Endothelial cell of umbilical vein (primary cell): Measurements from ENCODE around the gene SELENOV. TPM values are rescaled to one million over a fixed set of nuclear protein-coding genes. Genes with fewer than 3 reads are reported as not detected.

ENCODE experiments used
- BruUV-seq: library from RNA; stranded (reverse); fragments of 400-500 nt; replicated peaks from 2 replicates; lab custom pipeline; 2021; lab: Mats Ljungman, UMichigan
- CTCF ChIA-PET: fragments of 300-600, 350-600 bp; sonication (Branson Sonifier 250); formaldehyde crosslinking; loops from one replicate; lab custom pipeline; 2021; ENCODE audit warnings: antibody characterized with exemption, inconsistent platforms; lab: Charles Lee
- POLR2A ChIA-PET: fragments of 300-600, 350-600 bp; sonication (Branson Sonifier 250); formaldehyde crosslinking; loops from one replicate; lab custom pipeline; 2021; ENCODE audit warnings: antibody characterized with exemption, inconsistent platforms; lab: Charles Lee
- DNase-seq: peaks from one replicate; pipeline ENCODE4 v3.0.0-alpha.2; 2011; ENCODE audit warnings: low read depth, low spot score
- FAIRE-seq: peaks from 2 replicates; lab custom pipeline; 2011; peaks lifted over from hg19 to GRCh38; lab: Jason Lieb, UNC
- H2AFZ ChIP-seq: 2 replicates; pipeline ENCODE4 v1.6.0; 2012; ENCODE audit warnings: low read depth, low read length, control low read depth, inconsistent platforms
- H3K27ac ChIP-seq: 2 replicates; pipeline ENCODE4 v1.5.1; 2011; ENCODE audit warnings: low read depth, mild to moderate bottlenecking, control low read depth, low read length, moderate library complexity; ENCODE audit not compliant: insufficient read depth
- H3K27me3 ChIP-seq, 2 experiments: 2 replicates each; pipeline versions ENCODE4 v1.6.0 to v1.6.1; 2011; ENCODE audit warnings: low read length in 2 of 2, mixed read lengths in 1 of 2; ENCODE audit not compliant: control insufficient read depth in 2 of 2, insufficient read depth in 2 of 2
- H3K36me3 ChIP-seq, 2 experiments: 2 replicates in 1 of 2; 3 replicates in 1 of 2; pipeline ENCODE4 v1.5.1; 2011; ENCODE audit warnings: low read length in 2 of 2, mild to moderate bottlenecking in 1 of 2, moderate library complexity in 1 of 2; ENCODE audit not compliant: control insufficient read depth in 2 of 2, insufficient read depth in 2 of 2; ENCODE audit errors: extremely low read depth in 1 of 2
- H3K4me1 ChIP-seq: 3 replicates; pipeline ENCODE4 v1.5.1; 2011; ENCODE audit warnings: mild to moderate bottlenecking, low read length; ENCODE audit not compliant: control insufficient read depth, insufficient read depth; ENCODE audit errors: extremely low read depth
- H3K4me2 ChIP-seq: 2 replicates; pipeline ENCODE4 v1.6.1; 2011; ENCODE audit warnings: low read length, control low read depth, mixed read lengths; ENCODE audit not compliant: insufficient read depth
- H3K4me3 ChIP-seq, 3 experiments: fragments of 200-600 bp in 1 of 3; sonication (generic), shearing (Covaris generic) in 1 of 3; replicated peaks in 1 of 3; 2 replicates each; pipeline ENCODE4 v1.5.1; 2011 to 2016; ENCODE audit warnings: control low read depth in 3 of 3, low read length in 3 of 3, mild to moderate bottlenecking in 2 of 3, inconsistent platforms in 1 of 3, low read depth in 1 of 3, moderate library complexity in 1 of 3; ENCODE audit not compliant: insufficient read depth in 1 of 3
- H3K79me2 ChIP-seq: 2 replicates; pipeline ENCODE4 v1.6.0; 2012; ENCODE audit warnings: low read length, inconsistent platforms; ENCODE audit not compliant: control insufficient read depth, insufficient read depth
- H3K9ac ChIP-seq: replicated peaks from 2 replicates; pipeline ENCODE3; 2011; ENCODE audit warnings: low read length, control low read depth; ENCODE audit not compliant: insufficient read depth; ENCODE audit errors: extremely low read depth
- H3K9me1 ChIP-seq: replicated peaks from 3 replicates; pipeline ENCODE4 v1.6.0; 2011; ENCODE audit warnings: mild to moderate bottlenecking, low read length; ENCODE audit not compliant: control insufficient read depth, insufficient read depth; ENCODE audit errors: extremely low read depth
- H3K9me3 ChIP-seq: replicated peaks from 2 replicates; pipeline ENCODE4 v1.5.1; 2012; ENCODE audit warnings: low read length, inconsistent platforms; ENCODE audit not compliant: control insufficient read depth, insufficient read depth
- H4K20me1 ChIP-seq: replicated peaks from 2 replicates; pipeline ENCODE3; 2011; ENCODE audit warnings: mild to moderate bottlenecking, low read length; ENCODE audit not compliant: control insufficient read depth, insufficient read depth; ENCODE audit errors: extremely low read depth
- EZH2 ChIP-seq: IDR thresholded peaks from 2 replicates; pipeline ENCODE4 v1.6.1; 2012; ENCODE audit warnings: borderline replicate concordance, low read depth, mild to moderate bottlenecking, moderate library complexity, low read length, inconsistent platforms; ENCODE audit not compliant: severe bottlenecking
- FOS ChIP-seq: IDR thresholded peaks from 2 replicates; pipeline ENCODE4 v1.6.1; 2011; ENCODE audit warnings: mild to moderate bottlenecking, low read length, moderate library complexity, borderline replicate concordance; ENCODE audit not compliant: insufficient read depth
- GATA2 ChIP-seq: IDR thresholded peaks from 2 replicates; pipeline ENCODE4 v1.7.0; 2011; ENCODE audit warnings: low read depth, mild to moderate bottlenecking, moderate library complexity, mixed read lengths, low read length; ENCODE audit not compliant: insufficient read length, insufficient read depth
- JUN ChIP-seq: IDR thresholded peaks from 2 replicates; pipeline ENCODE4 v1.6.1; 2011; ENCODE audit warnings: borderline replicate concordance, low read depth; ENCODE audit not compliant: insufficient read length, insufficient read depth
- MYC ChIP-seq: IDR thresholded peaks from one replicate; pipeline ENCODE4 v1.6.1; 2011; ENCODE audit warnings: mild to moderate bottlenecking, low read depth, low read length
- POLR2A ChIP-seq: IDR thresholded peaks from 2 replicates; pipeline ENCODE4 v1.6.1; 2012; ENCODE audit warnings: low read depth, mild to moderate bottlenecking, control low read depth, low read length
- POLR2AphosphoS5 ChIP-seq: IDR thresholded peaks from 2 replicates; pipeline ENCODE4 v1.6.1; 2012; ENCODE audit warnings: low read depth, mild to moderate bottlenecking, control low read depth, low read length, moderate library complexity; ENCODE audit not compliant: insufficient read depth
- dilution Hi-C: fragments of 300-500 bp; cut with MboI; formaldehyde crosslinking; loops from one replicate; pipeline ENCODE4 v1.15.0; 2019; ENCODE audit warnings: low sequenced_read_pairs; ENCODE audit not compliant: extremely low pct_ligation_motif_present
- intact Hi-C: fragments of 100-400 bp; cut with micrococcal nuclease; formaldehyde crosslinking; loops from one replicate; pipeline ENCODE4 v1.10.0; 2022
- polyA plus RNA-seq, 4 experiments: library from polyadenylated mRNA; depleted of rRNA in 3 of 4; stranded (reverse) in 3 of 4; unstranded in 1 of 4; fragments of >200 nt; gene quantifications; 2 replicates each; pipeline versions ENCODE4 v1.2.1 to v1.2.3, GENCODE V29; 2011 to 2012; ENCODE audit warnings: missing spikeins in 1 of 4
- total RNA-seq: library from RNA; stranded (reverse); gene quantifications from 2 replicates; pipeline ENCODE4 v1.2.3, GENCODE V29; 2021
- TF ChIP-seq, protein P1 (sequence below): IDR thresholded peaks from 2 replicates; pipeline ENCODE4 v1.6.1; 2011; ENCODE audit not compliant: insufficient read depth, insufficient read length
- TF ChIP-seq, protein P2 (sequence below), 2 donors: IDR thresholded peaks; 1 replicate in 1 of 2; 2 replicates in 1 of 2; pipeline ENCODE4 v1.5.1; 2011; ENCODE audit warnings: low read length in 2 of 2, mild to moderate bottlenecking in 2 of 2, moderate library complexity in 2 of 2, control low read depth in 1 of 2, inconsistent platforms in 1 of 2, low read depth in 1 of 2; ENCODE audit not compliant: insufficient read depth in 1 of 2; ENCODE audit errors: extremely low read depth in 1 of 2

Gene SELENOV
- total and polyA plus RNA-seq, 2 donors (not counting 3 experiments of a cell fraction or from before 2014, with no cell fraction given): not detected

DNA sequence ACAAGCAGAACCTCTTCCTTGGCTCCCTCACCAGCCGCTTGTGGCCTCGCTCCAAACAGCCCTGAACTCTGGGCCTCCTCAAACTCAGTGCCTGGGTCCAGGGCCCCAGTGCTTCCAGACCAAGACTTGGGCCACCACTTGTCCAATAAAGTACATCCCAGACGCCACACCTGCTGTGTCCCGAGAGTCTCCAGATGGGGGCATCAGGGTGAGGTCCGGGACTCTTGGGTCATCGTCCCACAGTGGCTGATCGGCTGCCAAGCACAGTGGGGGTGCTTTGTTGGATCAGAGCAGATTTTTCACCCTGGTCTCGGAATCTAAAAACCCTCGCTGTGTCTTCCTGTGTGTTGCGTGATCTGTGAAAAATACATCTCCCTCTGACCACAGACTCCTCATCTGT lies 25.2 kb upstream of the SELENOV start:
- Histone ChIP-seq H2AFZ (no peak overlapping the region), H4K20me1 (no peaks in the 10 kb centered on the region), H3K4me2 (no peak overlapping the region), H3K4me3 (no peak overlapping the region), H3K9me3 (no peaks in the 10 kb centered on the region), H3K4me1 (no peaks in the 10 kb centered on the region), H3K9me1 (no peaks in the 10 kb centered on the region), H3K79me2 (no peaks in the 10 kb centered on the region), H3K36me3 (peaks cover 9 to 37% of the 10 kb centered on the region in 2 experiments), H3K9ac (no peak overlapping the region), H3K27me3 (no peaks in the 10 kb centered on the region), H3K27ac (no peak overlapping the region)
- dilution Hi-C loops (no loop called here), intact Hi-C loops (no loop called here)
- TF ChIP-seq FOS (no peak), POLR2A (no peak), JUN (no peak), MYC (no peak), GATA2 (no peak), POLR2AphosphoS5 (no peak), EZH2 (no peak)
- TF ChIP-seq, protein P1, sequence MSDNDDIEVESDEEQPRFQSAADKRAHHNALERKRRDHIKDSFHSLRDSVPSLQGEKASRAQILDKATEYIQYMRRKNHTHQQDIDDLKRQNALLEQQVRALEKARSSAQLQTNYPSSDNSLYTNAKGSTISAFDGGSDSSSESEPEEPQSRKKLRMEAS: no peak
- TF ChIP-seq, protein P2, sequence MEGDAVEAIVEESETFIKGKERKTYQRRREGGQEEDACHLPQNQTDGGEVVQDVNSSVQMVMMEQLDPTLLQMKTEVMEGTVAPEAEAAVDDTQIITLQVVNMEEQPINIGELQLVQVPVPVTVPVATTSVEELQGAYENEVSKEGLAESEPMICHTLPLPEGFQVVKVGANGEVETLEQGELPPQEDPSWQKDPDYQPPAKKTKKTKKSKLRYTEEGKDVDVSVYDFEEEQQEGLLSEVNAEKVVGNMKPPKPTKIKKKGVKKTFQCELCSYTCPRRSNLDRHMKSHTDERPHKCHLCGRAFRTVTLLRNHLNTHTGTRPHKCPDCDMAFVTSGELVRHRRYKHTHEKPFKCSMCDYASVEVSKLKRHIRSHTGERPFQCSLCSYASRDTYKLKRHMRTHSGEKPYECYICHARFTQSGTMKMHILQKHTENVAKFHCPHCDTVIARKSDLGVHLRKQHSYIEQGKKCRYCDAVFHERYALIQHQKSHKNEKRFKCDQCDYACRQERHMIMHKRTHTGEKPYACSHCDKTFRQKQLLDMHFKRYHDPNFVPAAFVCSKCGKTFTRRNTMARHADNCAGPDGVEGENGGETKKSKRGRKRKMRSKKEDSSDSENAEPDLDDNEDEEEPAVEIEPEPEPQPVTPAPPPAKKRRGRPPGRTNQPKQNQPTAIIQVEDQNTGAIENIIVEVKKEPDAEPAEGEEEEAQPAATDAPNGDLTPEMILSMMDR (IDR thresholded peaks at IDR 0.05; ENCODE audit: extremely low read depth in 1 of 2, insufficient read depth in 1 of 2, low read depth in 1 of 2, low read length in 2 of 2): no peak
- FAIRE-seq: no peak
- ChIA-PET POLR2A (no interaction called here), CTCF (interaction anchor here (1.2 kb wide), 1 partner anchor 16 kb away, joined by 6 read pairs; no protein-coding TSS in a partner anchor)
- BruUV-seq: no TSS peak
- no peak for DNase-seq
